Measurements from ENCODE around the gene BICC1.

The BICC1 gene

GRCh38 chr10:58608351-58608750 is 95.7 kb downstream of the BICC1 start:
- no peak overlapping the region for H3K4me3 ChIP-seq (ENCODE audit: low read depth, low read length)
- no peaks in the 10 kb centered on the region; the same call in 1 of the 2 replicates for H3K36me3 ChIP-seq (ENCODE audit: insufficient read depth, low read length)
- peaks cover 16% of the 10 kb centered on the region for H3K4me1 ChIP-seq (ENCODE audit: control insufficient read depth, insufficient read depth, low read length, unreplicated experiment)
- no peaks in the 10 kb centered on the region for H3K27me3 ChIP-seq (ENCODE audit: insufficient read depth, low read length)
- H3K79me2 ChIP-seq (ENCODE audit: control insufficient read depth, insufficient read depth, low read length, unreplicated experiment), result no peaks in the 10 kb centered on the region
- no peak overlapping the region for H3K27ac ChIP-seq (ENCODE audit: low read depth, low read length)
- no peak overlapping the region for H2AFZ ChIP-seq (ENCODE audit: low read length, unreplicated experiment)

- no peak overlapping the region; the same call in 1 of the 2 replicates for H3K27ac ChIP-seq (ENCODE audit: low read depth, low read length)
- no peak overlapping the region for H3K4me3 ChIP-seq (ENCODE audit: low read depth, low read length)
- no peaks in the 10 kb centered on the region for H3K36me3 ChIP-seq (ENCODE audit: insufficient read depth, low read length)
- H2AFZ ChIP-seq (ENCODE audit: low read length, unreplicated experiment), result no peak overlapping the region
- H3K79me2 ChIP-seq (ENCODE audit: control insufficient read depth, insufficient read depth, low read length, unreplicated experiment), result no peaks in the 10 kb centered on the region
- no peaks in the 10 kb centered on the region for H3K27me3 ChIP-seq (ENCODE audit: insufficient read depth, low read length)
- H3K4me1 ChIP-seq (ENCODE audit: control insufficient read depth, insufficient read depth, low read length, unreplicated experiment), result peaks cover 16% of the 10 kb centered on the region
Observed at GRCh38 chr10:58608826-58609531, 96.3 kb downstream of the BICC1 start.

DNA sequence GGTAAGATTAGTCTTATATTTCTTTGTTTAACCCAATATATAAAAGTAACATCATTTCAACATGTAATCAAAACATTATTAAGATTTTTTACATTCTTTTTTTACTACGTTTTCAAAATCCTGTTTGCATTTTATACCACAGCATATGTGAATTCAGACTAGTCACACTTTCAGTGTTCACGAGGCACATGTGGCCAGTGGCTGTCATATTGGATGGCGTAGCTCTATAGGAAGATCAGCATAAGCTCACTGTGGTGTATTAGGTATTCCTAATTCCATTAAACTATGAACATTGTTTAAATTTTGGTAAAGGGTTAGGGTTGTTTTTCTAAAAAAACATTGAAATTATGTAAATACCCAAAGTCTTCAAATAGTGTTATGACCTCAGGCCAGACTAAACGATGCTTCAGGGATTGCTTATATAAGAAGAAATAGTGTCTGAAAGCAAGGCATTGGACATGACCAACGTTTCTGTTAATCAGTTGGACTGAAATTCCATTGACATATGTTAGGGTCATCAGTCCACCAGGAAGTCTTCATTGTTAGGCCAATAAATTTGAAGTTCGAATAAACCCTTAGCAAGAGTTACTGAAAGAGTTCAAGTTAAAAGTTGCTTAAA is 97.0 kb downstream of the BICC1 start:
- Histone ChIP-seq H2AFZ (ENCODE audit: low read length, unreplicated experiment) (no peak overlapping the region), H3K27ac (ENCODE audit: low read depth, low read length) (no peak overlapping the region; the same call in 1 of the 2 replicates), H3K4me3 (ENCODE audit: low read depth, low read length) (no peak overlapping the region), H3K79me2 (ENCODE audit: control insufficient read depth, insufficient read depth, low read length, unreplicated experiment) (no peaks in the 10 kb centered on the region), H3K27me3 (ENCODE audit: insufficient read depth, low read length) (no peaks in the 10 kb centered on the region), H3K4me1 (ENCODE audit: control insufficient read depth, insufficient read depth, low read length, unreplicated experiment) (peaks cover 16% of the 10 kb centered on the region), H3K36me3 (ENCODE audit: insufficient read depth, low read length) (no peaks in the 10 kb centered on the region)

DNA sequence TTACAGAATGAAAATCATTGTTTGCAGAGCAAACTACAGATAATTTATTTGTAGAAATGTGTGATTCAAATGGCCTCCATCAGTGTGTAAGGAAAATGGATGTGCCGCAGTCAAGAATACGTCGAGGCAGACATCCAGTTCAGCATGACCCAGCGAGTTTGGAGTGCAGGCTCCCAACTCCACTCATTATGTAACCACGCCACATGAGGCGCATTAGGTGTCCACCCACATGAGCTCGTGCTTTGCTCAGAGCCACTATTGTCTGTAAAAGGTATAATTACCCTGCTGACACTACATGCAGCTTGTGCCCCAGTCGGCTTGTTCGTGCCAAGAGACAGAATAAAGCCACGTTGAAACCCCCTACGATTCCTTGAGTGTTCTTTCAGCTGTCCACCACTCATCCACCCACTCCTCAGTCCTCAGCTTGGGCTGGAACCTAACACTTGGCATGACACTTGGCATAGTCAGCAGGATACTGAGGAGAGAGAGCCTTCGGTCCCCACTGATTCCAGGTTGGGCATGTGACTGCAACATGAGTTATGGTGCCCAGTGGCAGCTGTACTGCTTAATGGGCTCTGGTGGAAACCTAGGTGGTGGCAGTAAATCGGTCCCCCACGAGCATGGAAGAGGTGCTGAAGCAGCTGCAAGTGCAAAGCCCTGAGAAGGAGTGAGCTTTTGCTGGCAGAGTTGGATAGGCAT is 102.7 kb downstream of the BICC1 start:
- no peak overlapping the region for H2AFZ ChIP-seq (ENCODE audit: low read length, unreplicated experiment)

DNA sequence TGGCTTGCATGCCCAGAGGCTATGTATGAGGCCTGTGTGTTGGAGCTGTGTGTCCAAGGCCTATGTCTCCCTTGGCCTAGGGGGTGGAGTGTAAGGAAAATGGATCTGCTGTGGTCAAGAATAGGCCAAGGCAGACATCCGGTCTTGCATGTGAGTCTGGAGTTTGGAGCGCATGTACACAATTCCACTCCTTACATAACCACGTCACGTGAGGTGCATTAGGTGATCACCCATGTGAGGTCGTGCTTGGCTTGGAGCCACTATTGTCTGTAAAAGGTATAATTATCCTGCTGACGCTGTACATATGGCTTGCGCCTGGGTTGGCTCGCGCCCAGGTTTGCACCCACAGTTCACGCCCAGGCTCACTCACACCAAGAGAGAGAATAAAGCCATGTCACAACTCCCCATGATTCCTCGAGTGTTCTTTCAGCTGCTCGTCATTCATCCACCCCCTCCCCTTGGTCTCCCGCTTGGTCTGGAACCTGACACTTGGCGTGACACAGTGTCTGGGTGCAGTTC is 105.5 kb downstream of the BICC1 start:
- Histone ChIP-seq H3K4me1 (ENCODE audit: control insufficient read depth, insufficient read depth, low read length, unreplicated experiment) (peaks cover 8% of the 10 kb centered on the region), H3K36me3 (ENCODE audit: insufficient read depth, low read length) (no peaks in the 10 kb centered on the region), H3K79me2 (ENCODE audit: control insufficient read depth, insufficient read depth, low read length, unreplicated experiment) (no peaks in the 10 kb centered on the region), H2AFZ (ENCODE audit: low read length, unreplicated experiment) (no peak overlapping the region), H3K27me3 (ENCODE audit: insufficient read depth, low read length) (no peaks in the 10 kb centered on the region), H3K4me3 (ENCODE audit: low read depth, low read length) (no peak overlapping the region), H3K27ac (ENCODE audit: low read depth, low read length) (no peak overlapping the region)

More for the DNA sequence above, 102.7 kb downstream of the BICC1 start:
- H3K4me3 ChIP-seq (ENCODE audit: low read depth, low read length), result no peak overlapping the region
- H3K36me3 ChIP-seq (ENCODE audit: insufficient read depth, low read length), result no peaks in the 10 kb centered on the region
- H3K27me3 ChIP-seq (ENCODE audit: insufficient read depth, low read length), result no peaks in the 10 kb centered on the region
- no peaks in the 10 kb centered on the region for H3K79me2 ChIP-seq (ENCODE audit: control insufficient read depth, insufficient read depth, low read length, unreplicated experiment)
- H3K27ac ChIP-seq (ENCODE audit: low read depth, low read length), result no peak overlapping the region
- no peaks in the 10 kb centered on the region for H3K4me1 ChIP-seq (ENCODE audit: control insufficient read depth, insufficient read depth, low read length, unreplicated experiment)

DNA sequence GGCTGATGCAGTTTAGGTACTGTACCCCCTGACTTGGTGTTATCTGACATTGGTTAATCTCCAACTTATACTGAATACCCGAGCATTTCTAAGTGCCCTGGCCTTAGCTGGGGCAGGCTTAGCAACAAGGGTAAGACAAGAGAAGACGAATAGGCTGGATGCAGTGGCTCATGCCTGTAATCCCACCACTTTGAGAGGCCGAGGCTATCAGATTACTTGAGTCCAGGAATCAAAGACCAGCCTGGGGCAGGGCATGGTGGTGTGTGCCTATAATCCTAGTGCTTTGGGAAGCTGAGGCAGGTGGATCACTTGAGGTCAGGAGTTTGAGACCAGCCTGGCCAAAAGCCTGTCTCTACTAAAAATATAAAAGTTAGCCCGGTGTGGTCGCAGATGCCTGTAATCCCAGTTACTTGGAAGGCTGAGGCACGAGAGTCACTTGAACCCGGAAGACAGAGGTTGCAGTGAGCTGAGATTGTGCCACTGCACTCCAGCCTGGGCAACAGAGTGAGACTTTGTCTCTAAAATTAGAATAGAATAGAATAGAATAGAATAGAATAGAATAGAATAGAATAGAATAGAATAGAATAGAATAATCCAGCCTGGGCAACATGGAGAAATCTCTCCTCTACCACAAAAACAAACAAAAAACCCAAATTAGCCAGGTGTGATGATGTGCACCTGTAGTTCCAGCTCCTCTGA is 108.9 kb downstream of the BICC1 start:
- H3K36me3 ChIP-seq (ENCODE audit: insufficient read depth, low read length), result no peaks in the 10 kb centered on the region
- H3K4me1 ChIP-seq (ENCODE audit: control insufficient read depth, insufficient read depth, low read length, unreplicated experiment), result peaks cover 14% of the 10 kb centered on the region
- H3K27ac ChIP-seq (ENCODE audit: low read depth, low read length), result no peak overlapping the region
- H2AFZ ChIP-seq (ENCODE audit: low read length, unreplicated experiment), result no peak overlapping the region
- H3K4me3 ChIP-seq (ENCODE audit: low read depth, low read length), result no peak overlapping the region
- no peaks in the 10 kb centered on the region for H3K79me2 ChIP-seq (ENCODE audit: control insufficient read depth, insufficient read depth, low read length, unreplicated experiment)
- H3K27me3 ChIP-seq (ENCODE audit: insufficient read depth, low read length), result no peaks in the 10 kb centered on the region

GRCh38 chr10:58622246-58622645 is 109.6 kb downstream of the BICC1 start:
- Histone ChIP-seq H3K4me3 (ENCODE audit: low read depth, low read length) (no peak overlapping the region), H3K27me3 (ENCODE audit: insufficient read depth, low read length) (no peaks in the 10 kb centered on the region), H3K4me1 (ENCODE audit: control insufficient read depth, insufficient read depth, low read length, unreplicated experiment) (peaks cover 14% of the 10 kb centered on the region), H3K79me2 (ENCODE audit: control insufficient read depth, insufficient read depth, low read length, unreplicated experiment) (peaks cover 2% of the 10 kb centered on the region), H2AFZ (ENCODE audit: low read length, unreplicated experiment) (no peak overlapping the region), H3K36me3 (ENCODE audit: insufficient read depth, low read length) (0 out of 2 replicates have a peak, but pooled peaks cover 3% of the 10 kb centered on the region), H3K27ac (ENCODE audit: low read depth, low read length) (no peak overlapping the region)

GRCh38 chr10:58625070-58625469 is 112.4 kb downstream of the BICC1 start:
- H3K27ac ChIP-seq (ENCODE audit: low read depth, low read length), result peak overlapping the region; percentile 67
- H3K79me2 ChIP-seq (ENCODE audit: control insufficient read depth, insufficient read depth, low read length, unreplicated experiment), result peaks cover 4% of the 10 kb centered on the region
- no peak overlapping the region for H2AFZ ChIP-seq (ENCODE audit: low read length, unreplicated experiment)
- H3K4me3 ChIP-seq (ENCODE audit: low read depth, low read length), result no peak overlapping the region
- peaks cover 14% of the 10 kb centered on the region for H3K4me1 ChIP-seq (ENCODE audit: control insufficient read depth, insufficient read depth, low read length, unreplicated experiment)
- H3K36me3 ChIP-seq (ENCODE audit: insufficient read depth, low read length), result peaks cover 3% of the 10 kb centered on the region; the same call in 1 of the 2 replicates
- no peaks in the 10 kb centered on the region for H3K27me3 ChIP-seq (ENCODE audit: insufficient read depth, low read length)

DNA sequence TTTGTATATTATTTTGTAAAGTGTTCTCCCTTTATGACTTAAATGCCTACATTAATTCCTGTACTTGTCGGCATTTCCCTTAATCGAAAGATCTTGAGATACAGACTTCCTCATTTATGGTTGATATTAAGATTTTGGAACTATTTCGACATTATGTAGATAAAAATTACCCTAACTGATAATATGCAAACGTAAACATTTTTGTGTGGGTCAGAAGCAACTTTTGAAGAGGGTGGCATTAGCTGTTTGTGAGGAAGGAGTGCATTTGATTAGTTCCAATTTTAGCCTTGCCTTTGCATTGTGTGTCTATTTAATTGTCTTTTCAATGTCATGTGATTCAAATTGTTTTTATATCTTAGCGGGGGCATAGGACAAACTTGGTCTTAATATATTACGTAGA is 114.7 kb downstream of the BICC1 start:
- H3K27ac ChIP-seq (ENCODE audit: low read depth, low read length), result no peak overlapping the region
- no peak overlapping the region for H3K4me3 ChIP-seq (ENCODE audit: low read depth, low read length)
- H3K36me3 ChIP-seq (ENCODE audit: insufficient read depth, low read length), result peaks cover 3% of the 10 kb centered on the region; the same call in 1 of the 2 replicates
- H3K27me3 ChIP-seq (ENCODE audit: insufficient read depth, low read length), result no peaks in the 10 kb centered on the region
- H3K4me1 ChIP-seq (ENCODE audit: control insufficient read depth, insufficient read depth, low read length, unreplicated experiment), result peaks cover 22% of the 10 kb centered on the region
- peaks cover 10% of the 10 kb centered on the region for H3K79me2 ChIP-seq (ENCODE audit: control insufficient read depth, insufficient read depth, low read length, unreplicated experiment)
- no peak overlapping the region for H2AFZ ChIP-seq (ENCODE audit: low read length, unreplicated experiment)

- H2AFZ ChIP-seq (ENCODE audit: low read length, unreplicated experiment), result peak overlapping the region; percentile 2
- H3K27me3 ChIP-seq (ENCODE audit: insufficient read depth, low read length), result no peaks in the 10 kb centered on the region
- H3K4me3 ChIP-seq (ENCODE audit: low read depth, low read length), result peak overlapping the region; percentile 23
- peaks cover 3% of the 10 kb centered on the region; the same call in 1 of the 2 replicates for H3K36me3 ChIP-seq (ENCODE audit: insufficient read depth, low read length)
- peak overlapping the region; percentile 68 for H3K27ac ChIP-seq (ENCODE audit: low read depth, low read length)
- peaks cover 20% of the 10 kb centered on the region for H3K4me1 ChIP-seq (ENCODE audit: control insufficient read depth, insufficient read depth, low read length, unreplicated experiment)
- peaks cover 11% of the 10 kb centered on the region for H3K79me2 ChIP-seq (ENCODE audit: control insufficient read depth, insufficient read depth, low read length, unreplicated experiment)
Observed at GRCh38 chr10:58631715-58632114, 119.0 kb downstream of the BICC1 start.
